Left lung (tissue), 10 donors: ENCODE data around the gene SCAANT1. TPM values are rescaled to one million over a fixed set of nuclear protein-coding genes. Genes with fewer than 3 reads are reported as not detected.

Source experiments
- ATAC-seq: fragments of 200-7000 bp; cut with Tn5 transposase; one replicate; pipeline ENCODE4 v1.9.1; 2020; ENCODE audit warnings: moderate library complexity
- DNase-seq, 4 donors: peaks; one replicate each; pipeline ENCODE4 v3.0.0-alpha.2; 2013 to 2020
- H3K27ac ChIP-seq, 2 donors: fragments of 200-600 bp; sonication (generic) in 1 of 2; one replicate each; pipeline versions ENCODE4 v1.5.0 to v1.8.0; 2020 to 2021
- H3K27me3 ChIP-seq, 2 donors: fragments of 200-600 bp; sonication (generic) in 1 of 2; one replicate each; pipeline versions ENCODE4 v1.5.0 to v1.8.0; 2020 to 2021
- H3K36me3 ChIP-seq, 2 donors: fragments of 200-600 bp; sonication (generic) in 1 of 2; one replicate each; pipeline versions ENCODE4 v1.5.0 to v1.8.0; 2020 to 2021
- H3K4me1 ChIP-seq, 2 donors: fragments of 200-600 bp; one replicate each; pipeline ENCODE4 v1.8.0; 2021
- H3K4me3 ChIP-seq, 2 donors: fragments of 200-600 bp; sonication (generic) in 1 of 2; one replicate each; pipeline versions ENCODE4 v1.5.0 to v1.8.0; 2020 to 2021; ENCODE audit warnings: mild to moderate bottlenecking in 1 of 2
- H3K9me3 ChIP-seq, 2 donors: fragments of 200-600 bp; sonication (generic) in 1 of 2; one replicate each; pipeline versions ENCODE4 v1.5.0 to v1.8.0; 2020 to 2021
- intact Hi-C, 2 donors: fragments of 100-400 bp; cut with DNase I; formaldehyde crosslinking; loops; one replicate each; pipeline versions ENCODE4 v1.11.2 to v1.14.2; 2022
- polyA plus RNA-seq, 6 donors: library from polyadenylated mRNA; unstranded; fragments of 120-200 nt; gene quantifications; one replicate each; pipeline ENCODE4 v1.2.1, GENCODE V29; 2013; ENCODE audit not compliant: insufficient read length in 6 of 6
- total RNA-seq, 2 donors: library from RNA; stranded (reverse); fragmentation: NEBNext Ultra II Directional; extraction: Animal tissue kit (Norgen Biotek cat#: 25700); gene quantifications; one replicate each; pipeline ENCODE4 v1.2.1, GENCODE V29; 2021
- TF ChIP-seq, protein P1 (sequence below), 2 donors: fragments of 200-600 bp; sonication (generic) in 1 of 2; IDR thresholded peaks; one replicate each; pipeline versions ENCODE4 v1.5.0 to v1.8.0; 2021; ENCODE audit warnings: antibody characterized with exemption in 2 of 2
- donor health status: DM: no; HTN: yes; CAD: no.
- donor health status: DM: no; HTN: no; CAD: no.

The SCAANT1 gene
- total and polyA plus RNA-seq, 8 donors: 1.1 to 2.7 (median 1.7) TPM; not detected in 3

DNA sequence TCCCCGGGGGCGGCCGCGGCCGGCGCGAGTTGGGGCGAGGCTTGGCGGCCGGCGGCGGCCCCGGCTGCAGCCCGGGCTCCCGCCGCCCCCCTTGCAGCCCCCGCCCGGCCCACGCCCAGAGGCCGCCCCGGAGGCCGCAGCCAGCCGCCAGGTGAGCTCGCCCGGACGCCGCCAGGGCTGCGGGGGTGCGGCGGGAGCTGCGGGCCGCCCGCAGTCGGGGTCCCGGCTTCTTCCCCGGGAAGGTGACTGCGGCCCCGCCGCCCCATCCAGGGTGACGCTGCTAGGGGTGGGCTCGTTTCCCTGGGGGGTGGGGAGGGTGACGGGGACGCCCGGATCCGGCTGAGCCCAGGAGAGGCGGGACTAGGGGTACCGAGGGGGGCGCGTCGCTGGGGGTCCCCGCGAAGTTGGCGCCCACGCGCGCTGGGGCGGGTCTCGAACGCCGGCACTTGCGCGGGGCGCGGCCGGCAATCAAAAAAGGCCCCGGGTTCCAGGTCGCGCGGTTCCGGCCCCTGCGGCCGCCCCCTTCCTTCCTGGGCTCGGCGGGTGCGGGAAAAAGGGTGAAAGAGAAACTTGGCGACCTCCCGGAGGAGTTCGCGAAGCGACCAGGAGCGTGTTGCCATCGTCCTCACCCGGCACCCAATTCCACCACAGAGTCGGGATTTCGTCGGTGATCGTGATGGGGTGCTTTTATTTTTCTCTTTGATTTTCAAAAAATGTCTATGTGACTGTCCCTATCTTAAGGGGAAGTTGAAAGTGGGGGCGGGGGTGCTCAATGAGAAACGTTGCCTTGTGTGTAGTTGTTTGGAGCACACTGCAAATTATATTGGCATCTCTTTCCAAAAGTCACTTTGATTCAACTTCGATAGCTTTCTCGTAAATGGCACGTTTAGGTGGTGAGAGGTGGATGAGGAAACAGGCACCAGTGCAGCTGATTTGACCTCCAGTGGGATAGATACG is 47.9 kb downstream of the SCAANT1 start:
- Histone ChIP-seq H3K4me1 (peaks cover 6 to 25% of the 10 kb centered on the region in 2 donors), H3K9me3 (no peaks in the 10 kb centered on the region), H3K27me3 (no peaks in the 10 kb centered on the region), H3K27ac (peak overlapping the region; percentile 85 to 96), H3K4me3 (peak overlapping the region; percentile 80 to 96), H3K36me3 (no peaks in the 10 kb centered on the region)
- intact Hi-C loops: no loop called here
- DNase-seq: peak; percentile 32 to 88 (median 50)
- peak; percentile 73 for ATAC-seq
- TF ChIP-seq, protein P1, sequence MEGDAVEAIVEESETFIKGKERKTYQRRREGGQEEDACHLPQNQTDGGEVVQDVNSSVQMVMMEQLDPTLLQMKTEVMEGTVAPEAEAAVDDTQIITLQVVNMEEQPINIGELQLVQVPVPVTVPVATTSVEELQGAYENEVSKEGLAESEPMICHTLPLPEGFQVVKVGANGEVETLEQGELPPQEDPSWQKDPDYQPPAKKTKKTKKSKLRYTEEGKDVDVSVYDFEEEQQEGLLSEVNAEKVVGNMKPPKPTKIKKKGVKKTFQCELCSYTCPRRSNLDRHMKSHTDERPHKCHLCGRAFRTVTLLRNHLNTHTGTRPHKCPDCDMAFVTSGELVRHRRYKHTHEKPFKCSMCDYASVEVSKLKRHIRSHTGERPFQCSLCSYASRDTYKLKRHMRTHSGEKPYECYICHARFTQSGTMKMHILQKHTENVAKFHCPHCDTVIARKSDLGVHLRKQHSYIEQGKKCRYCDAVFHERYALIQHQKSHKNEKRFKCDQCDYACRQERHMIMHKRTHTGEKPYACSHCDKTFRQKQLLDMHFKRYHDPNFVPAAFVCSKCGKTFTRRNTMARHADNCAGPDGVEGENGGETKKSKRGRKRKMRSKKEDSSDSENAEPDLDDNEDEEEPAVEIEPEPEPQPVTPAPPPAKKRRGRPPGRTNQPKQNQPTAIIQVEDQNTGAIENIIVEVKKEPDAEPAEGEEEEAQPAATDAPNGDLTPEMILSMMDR (IDR thresholded peaks at IDR 0.05): no peak

DNA sequence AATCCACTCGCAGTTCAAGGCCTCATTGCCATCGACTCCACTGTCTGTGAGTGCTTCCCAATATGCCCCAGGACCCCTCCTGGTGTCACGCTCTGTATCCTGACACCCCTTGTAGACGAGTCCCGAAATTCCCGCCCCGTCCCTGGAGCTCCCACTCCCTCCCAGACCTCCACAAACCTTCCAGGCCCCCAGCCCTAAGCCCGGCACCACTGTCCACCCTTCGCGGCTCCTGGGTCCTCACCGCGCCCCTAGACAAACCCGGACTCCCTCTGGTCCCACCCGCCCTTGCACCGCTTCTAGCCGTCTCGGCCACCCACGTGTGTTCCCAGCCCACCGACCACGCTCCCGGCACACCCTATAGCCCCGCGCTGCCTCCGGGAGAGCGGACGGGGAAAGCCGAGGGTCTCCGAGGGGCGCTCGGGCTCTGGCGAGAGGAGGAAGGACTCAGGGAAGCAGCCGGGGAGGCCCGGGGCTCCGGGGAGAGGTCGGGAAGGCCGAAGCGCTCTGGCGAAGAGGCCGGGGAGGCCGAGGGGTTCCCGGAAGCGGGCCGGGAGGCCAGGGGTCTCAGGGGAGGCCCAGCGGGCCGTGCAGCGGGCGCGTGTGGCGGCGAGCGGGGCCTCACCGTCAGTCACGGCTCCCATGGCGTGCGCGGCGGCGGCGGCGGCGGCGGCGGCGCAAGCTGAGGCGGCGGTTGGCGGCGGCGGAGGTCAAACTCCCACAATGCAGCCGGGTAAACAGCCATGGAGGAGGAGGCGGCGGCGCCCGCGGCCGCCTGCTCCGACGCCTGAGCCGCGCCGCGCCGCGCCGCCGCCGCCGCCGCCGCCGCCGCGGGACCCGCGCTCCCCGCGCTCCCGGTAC is 48.8 kb downstream of the SCAANT1 start, which contains the start of the genes ATXN7 and THOC7:
Gene ATXN7 (plus strand): TSS at position 718 of the 858 bp plus-strand sequence. CDS start 48,732 bp downstream, outside the sequence.
Gene THOC7 (minus strand): TSS at position 656 of the 858 bp plus-strand sequence. CDS start 15 bp downstream, at position 641.
- peak; percentile 56 to 94 (median 65) for DNase-seq
- peak within 1 kb of the TSS; percentile 86 to 96 for H3K27ac ChIP-seq
- no peaks in the 10 kb centered on the region for H3K27me3 ChIP-seq
- peaks cover 6 to 25% of the 10 kb centered on the region in 2 donors for H3K4me1 ChIP-seq
- TF ChIP-seq, protein P1 (IDR thresholded peaks at IDR 0.05): no peak
- intact Hi-C loops: no loop called here
- peak within 1 kb of the TSS; percentile 80 to 96 for H3K4me3 ChIP-seq
- H3K36me3 ChIP-seq: no peaks in the 10 kb centered on the region
- H3K9me3 ChIP-seq: no peaks in the 10 kb centered on the region
- ATAC-seq: peak; percentile 83

- Histone ChIP-seq H3K9me3 (no peaks in the 10 kb centered on the region), H3K4me1 (peaks cover 6 to 25% of the 10 kb centered on the region in 2 donors), H3K36me3 (no peaks in the 10 kb centered on the region), H3K4me3 (peak overlapping the region; percentile 80 to 88), H3K27ac (no peak overlapping the region), H3K27me3 (no peaks in the 10 kb centered on the region)
- TF ChIP-seq, protein P1 (IDR thresholded peaks at IDR 0.05): no peak
- intact Hi-C loops: no loop called here
- no peak for ATAC-seq
- no peak for DNase-seq
These were observed 49.4 kb downstream of the SCAANT1 start for GRCh38 chr3:63862804-63863149.

Other genes with a start within 250 kb of the SCAANT1 start
- gene C3orf49, start 93.1 kb downstream of the SCAANT1 start, total RNA-seq: not detected
- 1 to 10 TPM in 3 of 6 donors, under 1 TPM in 3; 0.66 to 1.3 (median 1.0) TPM for gene C3orf49, start 93.1 kb downstream of the SCAANT1 start, polyA plus RNA-seq
- gene THOC7, start 48.6 kb downstream of the SCAANT1 start, total RNA-seq: 10 to 100 TPM; 46.7 to 52.5 TPM
- gene THOC7, start 48.6 kb downstream of the SCAANT1 start, polyA plus RNA-seq: 10 to 100 TPM; 72.6 to 80.2 (median 78.4) TPM
- gene ATXN7, start 48.5 kb downstream of the SCAANT1 start, total RNA-seq: 10 to 100 TPM; 23.4 to 32.5 TPM
- gene ATXN7, start 48.5 kb downstream of the SCAANT1 start, polyA plus RNA-seq: 10 to 100 TPM; 23.5 to 29.4 (median 26.0) TPM
- 10 to 100 TPM; 48.8 to 70.9 TPM for gene PSMD6, start 111.1 kb upstream of the SCAANT1 start, total RNA-seq
- gene PSMD6, start 111.1 kb upstream of the SCAANT1 start, polyA plus RNA-seq: 100 to 1,000 TPM in 1 of 6 donors, 10 to 100 TPM in 5; 87.4 to 104 (median 96.4) TPM